Liver (tissue), 3 donors: ENCODE data around the gene TIMM17B.

Experiments used
- CTCF ChIP-seq: fragments of 150-350 bp; IDR thresholded peaks from 2 replicates; pipeline ENCODE4 v1.5.1; 2017; ENCODE audit warnings: improper control_type of control experiment, low read depth, low read length; ENCODE audit not compliant: missing input control
- EGR1 ChIP-seq, 2 donors: IDR thresholded peaks; 2 replicates each; pipeline ENCODE4 v1.6.1; 2016 to 2018; ENCODE audit warnings: antibody characterized with exemption in 2 of 2, low read depth in 2 of 2
- JUND ChIP-seq, 2 donors: IDR thresholded peaks; 2 replicates each; pipeline ENCODE4 v1.6.1; 2016; ENCODE audit warnings: antibody characterized with exemption in 2 of 2
- MAX ChIP-seq: IDR thresholded peaks from 2 replicates; pipeline ENCODE4 v1.6.1; 2016; ENCODE audit warnings: antibody characterized with exemption
- RAD21 ChIP-seq, 2 donors: IDR thresholded peaks; 2 replicates each; pipeline ENCODE4 v1.6.1; 2016; ENCODE audit warnings: antibody characterized with exemption in 2 of 2, mild to moderate bottlenecking in 2 of 2
- REST ChIP-seq: IDR thresholded peaks from 2 replicates; pipeline ENCODE4 v1.6.1; 2016; ENCODE audit warnings: antibody characterized with exemption, mild to moderate bottlenecking
- RXRA ChIP-seq, 2 donors: IDR thresholded peaks; 2 replicates each; pipeline ENCODE4 v1.6.1; 2017 to 2018; ENCODE audit warnings: antibody characterized with exemption in 2 of 2, mild to moderate bottlenecking in 1 of 2
- TAF1 ChIP-seq: conservative IDR thresholded peaks from 2 replicates; pipeline ENCODE4 v1.6.1; 2016; ENCODE audit warnings: antibody characterized with exemption, mild to moderate bottlenecking
- YY1 ChIP-seq: IDR thresholded peaks from 2 replicates; pipeline ENCODE4 v1.6.1; 2016; ENCODE audit warnings: antibody characterized with exemption, mild to moderate bottlenecking
- donor health status: healthy.
- donor health status: healthy.

- no peak for TF ChIP-seq REST
- no peak for TF ChIP-seq MAX
- peak in 1 of 2 donors; percentile 8 for TF ChIP-seq RXRA (IDR thresholded peaks at IDR 0.05)
- TF ChIP-seq CTCF: no peak
- no peak for TF ChIP-seq JUND (IDR thresholded peaks at IDR 0.05)
- no peak for TF ChIP-seq YY1
- no peak for TF ChIP-seq TAF1
- no peak for TF ChIP-seq EGR1 (IDR thresholded peaks at IDR 0.05; ENCODE audit: low read depth in 2 of 2)
- TF ChIP-seq RAD21 (IDR thresholded peaks at IDR 0.05): no peak
Observed at GRCh38 chrX:48935301-48935670, 37.7 kb upstream of the TIMM17B start.
